Aorta (tissue), 5 donors: ENCODE data around the gene HOXB2. TPM values are rescaled to one million over a fixed set of nuclear protein-coding genes. Genes with fewer than 3 reads are reported as not detected.

ENCODE experiments used
- ATAC-seq: fragments of 200-7000 bp; cut with Tn5 transposase; one replicate; pipeline ENCODE4 v1.9.1; 2022; ENCODE audit warnings: moderate library complexity; ENCODE audit not compliant: low FRiP score
- DNase-seq, 2 donors: peaks; one replicate each; pipeline ENCODE4 v3.0.0-alpha.2; 2020
- H3K27ac ChIP-seq, 2 donors: one replicate each; pipeline ENCODE4 v1.5.1; 2013; ENCODE audit warnings: low read length in 2 of 2, mild to moderate bottlenecking in 2 of 2, moderate library complexity in 2 of 2, control low read depth in 1 of 2, inconsistent platforms in 1 of 2, low read depth in 1 of 2
- H3K27me3 ChIP-seq, 2 donors: one replicate each; pipeline ENCODE4 v1.6.1; 2013; ENCODE audit warnings: control low read depth in 1 of 2, low read length in 1 of 2, mild to moderate bottlenecking in 1 of 2, moderate library complexity in 1 of 2; ENCODE audit not compliant: insufficient read depth in 2 of 2, control insufficient read depth in 1 of 2
- H3K36me3 ChIP-seq, 2 donors: one replicate each; pipeline ENCODE4 v1.6.1; 2013; ENCODE audit warnings: control low read depth in 1 of 2, low read length in 1 of 2, mild to moderate bottlenecking in 1 of 2; ENCODE audit not compliant: insufficient read depth in 2 of 2, control insufficient read depth in 1 of 2
- H3K4me1 ChIP-seq, 2 donors: one replicate each; pipeline ENCODE4 v1.6.1; 2013; ENCODE audit warnings: low read length in 2 of 2, control low read depth in 1 of 2, mild to moderate bottlenecking in 1 of 2, moderate library complexity in 1 of 2; ENCODE audit not compliant: insufficient read depth in 2 of 2, control insufficient read depth in 1 of 2
- H3K4me3 ChIP-seq, 2 donors: one replicate each; pipeline ENCODE4 v1.5.1; 2013; ENCODE audit warnings: low read length in 2 of 2, control low read depth in 1 of 2, mild to moderate bottlenecking in 1 of 2
- H3K9me3 ChIP-seq: one replicate; pipeline ENCODE4 v1.6.1; 2013; ENCODE audit warnings: mild to moderate bottlenecking, low read length; ENCODE audit not compliant: control insufficient read depth
- WGBS, 2 donors: extraction: QIAGEN DNeasy Blood & Tissue Kit; methylation state at CpG; one replicate each; pipeline ENCODE4 v1.1.7; 2013; 5-methylcytosine and 5-hydroxymethylcytosine counted together
- intact Hi-C, 2 donors: fragments of 100-400 bp; cut with DNase I; formaldehyde crosslinking; loops; one replicate each; pipeline versions ENCODE4 v1.14.2 to v1.15.0; 2022
- polyA plus RNA-seq, 2 donors: library from polyadenylated mRNA; stranded (reverse); fragments of 200-250 nt; gene quantifications; one replicate each; pipeline ENCODE4 v1.2.3, GENCODE V29; 2013
- total RNA-seq, 2 donors: library from RNA; stranded (reverse); fragmentation: NEBNext Ultra II Directional; extraction: Animal tissue kit (Norgen Biotek cat#: 25700); gene quantifications; one replicate each; pipeline ENCODE4 v1.2.1, GENCODE V29; 2021
- donor health status: healthy with polysubstance abuse.
- donor health status: Bipolar disorder and iron deficiency.
- donor health status: DM: no; HTN: no; CAD: no.
- donor health status: DM: no; HTN: no; CAD: no.
- donor health status: DM: yes; HTN: yes; CAD: no.

HOXB2 gene
- total and polyA plus RNA-seq, 4 donors, result 7.6 to 61.0 (median 31.2) TPM

- 89 to 94% methylated on average over 3 of the region's 3 CpGs for WGBS, 2 donors
- Histone ChIP-seq H3K27me3 (no peaks in the 10 kb centered on the region), H3K4me1 (no peaks in the 10 kb centered on the region), H3K4me3 (no peak overlapping the region), H3K9me3 (no peaks in the 10 kb centered on the region), H3K36me3 (no peaks in the 10 kb centered on the region), H3K27ac (no peak overlapping the region)
- no peak for DNase-seq
- intact Hi-C loops, result no loop called here
- ATAC-seq, result no peak
These were observed 38.9 kb upstream of the HOXB2 start for GRCh38 chr17:48583708-48584222.

DNA sequence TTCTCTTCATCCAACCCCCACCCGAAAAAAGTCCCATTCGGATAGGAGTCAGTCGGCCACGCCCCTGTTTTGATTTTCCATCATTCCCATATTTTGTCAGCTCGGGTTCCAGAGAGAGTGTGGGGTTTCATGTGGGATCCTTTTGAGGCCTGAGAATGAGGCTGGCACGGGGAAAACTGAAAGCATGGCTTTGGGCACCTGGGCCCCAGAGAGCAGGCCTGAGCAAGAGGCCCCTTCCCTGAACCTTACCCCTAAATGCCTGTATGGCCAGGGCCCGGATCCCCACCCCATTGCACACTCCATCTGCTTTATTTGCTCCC is 37.8 kb upstream of the HOXB2 start:
- 33 to 53% methylated on average over 7 of the region's 7 CpGs for WGBS, 2 donors
- intact Hi-C loops, result no loop called here
- ATAC-seq, result no peak

DNA sequence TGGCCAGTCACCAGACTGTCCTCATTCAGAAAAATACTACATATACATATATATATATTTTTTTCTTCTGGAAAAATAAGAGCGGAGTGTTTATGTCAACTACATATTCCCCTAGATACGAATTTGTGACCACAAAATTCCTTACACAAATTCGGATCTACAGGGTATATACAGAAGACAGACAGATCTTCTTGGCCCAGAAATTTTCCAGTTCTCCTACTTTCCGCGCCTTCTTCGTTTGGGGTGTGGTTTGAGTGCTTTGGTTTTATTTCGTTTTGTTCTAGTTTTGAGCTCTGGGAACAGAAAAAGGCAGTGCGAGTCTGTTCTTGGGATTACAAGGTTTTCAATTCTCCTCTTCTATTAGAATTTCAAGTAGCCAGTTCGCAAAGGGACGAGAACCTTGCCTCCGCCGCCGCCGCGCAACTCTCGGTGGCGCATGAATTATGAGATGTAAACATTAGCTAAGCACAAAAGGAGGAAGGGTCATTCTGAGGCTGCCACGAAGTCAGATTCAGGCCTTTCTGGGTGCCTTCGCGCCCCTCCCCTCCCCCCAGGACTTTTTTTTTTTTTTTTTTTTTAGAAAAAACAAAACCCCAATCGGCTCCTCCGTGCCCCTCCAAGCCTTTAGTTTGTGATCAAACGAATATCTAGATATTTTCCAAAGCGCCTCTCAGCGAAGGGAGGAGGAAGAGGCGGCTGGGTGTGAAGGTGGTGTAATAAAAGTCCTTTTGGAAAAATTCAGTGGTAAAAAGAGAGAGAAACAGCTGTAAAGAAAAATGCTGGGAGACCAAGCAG is 35.0 kb upstream of the HOXB2 start:
- no peak overlapping the region for H3K4me3 ChIP-seq
- H3K36me3 ChIP-seq, result no peaks in the 10 kb centered on the region
- H3K4me1 ChIP-seq, result no peaks in the 10 kb centered on the region
- ATAC-seq (no peak), DNase-seq (no peak)
- H3K9me3 ChIP-seq, result no peaks in the 10 kb centered on the region
- intact Hi-C loops, result no loop called here
- no peak overlapping the region for H3K27ac ChIP-seq
- 75 to 77% methylated on average over 26 of the region's 26 CpGs for WGBS, 2 donors
- H3K27me3 ChIP-seq, result no peaks in the 10 kb centered on the region

More for the DNA sequence above, 37.8 kb upstream of the HOXB2 start:
- H3K36me3 ChIP-seq, result no peaks in the 10 kb centered on the region
- no peak for DNase-seq
- no peaks in the 10 kb centered on the region for H3K27me3 ChIP-seq
- no peaks in the 10 kb centered on the region for H3K9me3 ChIP-seq
- no peaks in the 10 kb centered on the region for H3K4me1 ChIP-seq
- peak overlapping the region; percentile 11 to 49 for H3K27ac ChIP-seq
- H3K4me3 ChIP-seq, result no peak overlapping the region

DNA sequence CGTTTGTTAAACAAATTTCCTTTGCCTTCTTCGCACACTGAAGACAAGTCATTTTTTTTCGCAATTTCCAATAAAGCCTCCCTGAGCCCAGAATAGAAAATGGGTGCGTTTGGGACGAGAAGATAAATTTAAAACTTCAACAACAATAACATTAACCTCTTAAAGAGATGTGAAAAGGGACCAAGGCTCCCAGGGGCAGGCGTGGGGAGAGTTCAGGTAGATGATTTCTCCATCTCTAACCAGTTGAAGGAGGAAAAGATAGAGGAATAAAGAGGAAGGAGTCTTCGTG is 34.5 kb upstream of the HOXB2 start:
- Histone ChIP-seq H3K36me3 (no peaks in the 10 kb centered on the region), H3K9me3 (no peaks in the 10 kb centered on the region), H3K27me3 (no peaks in the 10 kb centered on the region), H3K4me3 (no peak overlapping the region), H3K4me1 (peaks cover 0 to 5% of the 10 kb centered on the region in 2 donors), H3K27ac (no peak overlapping the region)
- ATAC-seq, result no peak
- no peak for DNase-seq
- WGBS, 2 donors, result 70 to 80% methylated on average over 7 of the region's 7 CpGs
- intact Hi-C loops, result no loop called here

DNA sequence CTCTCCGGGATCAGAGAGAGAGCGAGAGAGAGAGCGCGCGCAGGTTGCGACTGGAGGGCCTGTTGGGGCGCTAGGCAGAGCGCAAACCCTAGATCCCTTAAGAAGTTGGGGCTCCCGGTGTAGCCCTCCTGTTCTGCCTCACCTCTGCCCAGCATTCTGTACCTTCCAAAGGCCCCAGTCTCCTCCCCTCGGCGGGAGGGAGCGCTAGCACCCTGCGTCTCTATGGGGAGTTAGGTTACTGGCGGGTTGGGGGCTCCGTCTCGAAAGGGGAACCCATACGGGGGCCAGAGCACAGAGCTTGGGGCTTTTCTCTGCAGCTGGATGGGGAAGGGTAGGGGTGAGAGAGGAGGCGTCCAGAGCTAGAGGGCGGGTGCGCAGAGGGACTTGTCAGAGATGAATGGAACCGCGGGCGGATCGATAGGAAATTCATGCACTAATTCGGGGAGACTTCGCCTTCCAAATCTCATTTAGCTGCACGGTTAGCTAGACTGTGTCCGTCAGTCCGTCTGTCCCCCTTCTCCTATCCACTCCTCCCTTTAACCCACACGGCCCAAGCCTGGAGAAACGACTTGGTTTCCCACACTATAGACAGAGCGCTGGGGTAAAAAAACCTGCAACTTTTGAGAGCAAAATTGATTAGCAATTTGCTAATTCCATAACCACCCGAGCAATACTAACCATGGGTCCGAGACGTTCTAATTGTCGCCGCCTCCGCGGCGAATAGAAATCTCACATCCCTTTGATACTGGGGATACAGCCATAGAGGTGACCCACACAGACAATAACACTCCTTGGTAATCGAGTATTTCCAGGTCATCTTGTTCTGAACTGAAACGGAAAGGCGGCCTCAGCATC is 33.9 kb upstream of the HOXB2 start:
- Histone ChIP-seq H3K9me3 (no peaks in the 10 kb centered on the region), H3K36me3 (no peaks in the 10 kb centered on the region), H3K27me3 (no peaks in the 10 kb centered on the region), H3K4me1 (peaks cover 0 to 7% of the 10 kb centered on the region in 2 donors), H3K27ac (peak overlapping the region; percentile 47 to 62), H3K4me3 (peak overlapping the region; percentile 39 to 68)
- DNase-seq (no peak), ATAC-seq (no peak)
- WGBS, 2 donors, result 30 to 39% methylated on average over 39 to 43 of the region's 43 CpGs
- intact Hi-C loops, result no loop called here

GRCh38 chr17:48577946-48578615 is 33.2 kb upstream of the HOXB2 start, which contains the start of gene HOXB4:
TSS of gene HOXB4 (minus strand) at chr17:48578350. CDS start at chr17:48578319, 31 bp downstream.
- ATAC-seq (peak; percentile 71), DNase-seq (peak; percentile 90 to 92)
- WGBS, 2 donors, result 0 to 1% methylated on average over 31 to 58 of the region's 58 CpGs
- peak within 1 kb of the TSS; percentile 40 to 68 for H3K4me3 ChIP-seq
- H3K36me3 ChIP-seq, result no peaks in the 10 kb centered on the region
- no peaks in the 10 kb centered on the region for H3K27me3 ChIP-seq
- peaks cover 0 to 7% of the 10 kb centered on the region in 2 donors for H3K4me1 ChIP-seq
- H3K9me3 ChIP-seq, result no peaks in the 10 kb centered on the region
- intact Hi-C loops, result loop anchor here in 1 of 2 donors (1.0 kb wide), 2 partner anchors 31 to 35 kb away; no protein-coding TSS in a partner anchor
- peak within 1 kb of the TSS; percentile 49 to 88 for H3K27ac ChIP-seq

GRCh38 chr17:48577330-48577945 is 32.5 kb upstream of the HOXB2 start:
- intact Hi-C loops, result loop anchor here in 1 of 2 donors (1.0 kb wide), 2 partner anchors 30 to 34 kb away; no protein-coding TSS in a partner anchor
- 1 to 5% methylated on average over 19 of the region's 19 CpGs for WGBS, 2 donors
- Histone ChIP-seq H3K4me1 (peaks cover 0 to 7% of the 10 kb centered on the region in 2 donors), H3K36me3 (no peaks in the 10 kb centered on the region), H3K9me3 (no peaks in the 10 kb centered on the region), H3K27ac (peak overlapping the region; percentile 49 to 88), H3K27me3 (no peaks in the 10 kb centered on the region), H3K4me3 (peak overlapping the region; percentile 40 to 68)
- DNase-seq (peak in 1 of 2 donors; percentile 71), ATAC-seq (no peak)
